Activated CD4-positive, alpha-beta T cell treated with anti-CD3 and anti-CD28 coated beads, Interleukin-2, amount 50 U/mL, for 4 hours (primary cell): ENCODE measurements around the gene PDE10A.
"Not testable (repeated sequence)": the region's sequence is repeated elsewhere in the genome, so short reads cannot be mapped to it uniquely, and the experiment has no call there.

Experiments
- DNase-seq, 2 experiments: peaks; one replicate each; pipeline ENCODE4 v3.0.0-alpha.2; 2020

PDE10A gene

DNA sequence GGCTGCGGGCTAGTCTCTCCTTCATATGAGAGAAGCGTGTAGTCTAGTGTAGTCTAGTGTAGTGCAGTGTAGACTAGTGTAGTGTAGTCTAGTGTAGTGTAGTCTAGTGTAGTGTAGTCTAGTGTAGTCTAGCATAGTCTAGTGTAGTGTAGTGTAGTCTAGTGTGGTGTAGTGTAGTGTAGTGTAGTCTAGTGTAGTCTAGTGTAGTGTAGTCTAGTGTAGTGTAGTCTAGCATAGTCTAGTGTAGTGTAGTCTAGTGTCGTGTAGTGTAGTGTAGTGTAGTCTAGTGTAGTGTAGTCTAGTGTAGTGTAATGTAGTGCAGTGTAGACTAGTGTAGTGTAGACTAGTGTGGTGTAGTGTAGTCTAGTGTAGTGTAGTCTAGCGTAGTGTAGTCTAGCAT lies 44.1 kb downstream of the PDE10A start:
- DNase-seq, result not testable (repeated sequence)

DNA sequence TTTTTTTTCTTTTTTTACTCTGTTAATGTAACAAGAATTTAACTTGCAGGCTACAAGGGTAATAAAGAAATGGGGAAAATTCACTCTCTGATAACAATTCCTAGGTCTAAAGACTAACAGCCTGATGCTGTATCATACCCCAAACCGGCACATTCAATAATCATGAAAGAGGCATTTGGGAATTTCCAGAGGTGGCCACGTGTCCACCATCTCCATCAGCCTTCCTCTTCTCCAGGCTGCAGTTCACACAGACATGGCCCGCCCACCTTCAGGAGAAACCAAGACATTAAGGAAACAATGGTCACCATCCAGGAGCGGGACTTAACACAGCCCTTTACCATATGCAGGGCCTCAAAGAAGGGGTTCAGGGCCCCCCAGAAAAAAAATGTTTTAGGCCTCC lies 44.8 kb downstream of the PDE10A start:
- DNase-seq, result no peak

DNA sequence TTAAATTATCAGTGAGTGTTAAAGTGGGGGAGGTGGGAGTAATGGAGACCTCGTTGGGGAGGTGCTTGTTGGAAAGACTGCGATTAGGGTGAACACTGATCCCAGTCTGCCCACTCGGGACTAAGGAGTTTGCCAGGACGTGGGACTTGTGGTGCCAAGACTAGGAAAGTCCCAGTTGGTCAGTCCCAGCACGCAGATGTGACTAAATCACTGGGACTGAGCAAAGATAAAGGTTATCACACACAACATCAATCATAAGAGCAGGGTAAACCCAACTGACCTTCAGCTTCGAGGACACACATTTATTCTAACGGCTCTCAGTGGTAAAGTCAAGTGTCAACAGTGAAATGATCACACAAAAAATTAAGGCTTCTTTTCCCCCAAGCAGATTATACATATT lies 45.5 kb downstream of the PDE10A start:
- DNase-seq, result no peak

DNA sequence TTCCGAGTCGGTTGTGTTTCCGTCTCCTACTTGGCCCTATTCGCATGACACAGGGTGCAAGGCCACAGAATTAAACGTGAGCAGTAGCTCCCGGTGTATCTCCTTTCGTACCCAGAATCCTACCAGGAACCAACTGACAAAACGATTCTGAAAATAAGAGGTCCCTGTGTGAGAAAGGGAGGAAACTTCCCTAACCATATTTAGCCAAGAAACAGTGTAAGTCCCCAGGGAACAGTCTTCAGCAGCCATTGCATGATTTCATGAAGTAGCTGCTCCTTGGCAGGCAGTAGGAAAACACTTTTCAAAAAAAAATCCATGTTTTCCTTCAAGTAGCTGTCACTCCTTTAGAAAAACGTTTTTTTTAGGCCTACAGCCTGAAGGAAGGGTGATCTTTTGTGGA lies 46.9 kb downstream of the PDE10A start:
- no peak for DNase-seq

DNA sequence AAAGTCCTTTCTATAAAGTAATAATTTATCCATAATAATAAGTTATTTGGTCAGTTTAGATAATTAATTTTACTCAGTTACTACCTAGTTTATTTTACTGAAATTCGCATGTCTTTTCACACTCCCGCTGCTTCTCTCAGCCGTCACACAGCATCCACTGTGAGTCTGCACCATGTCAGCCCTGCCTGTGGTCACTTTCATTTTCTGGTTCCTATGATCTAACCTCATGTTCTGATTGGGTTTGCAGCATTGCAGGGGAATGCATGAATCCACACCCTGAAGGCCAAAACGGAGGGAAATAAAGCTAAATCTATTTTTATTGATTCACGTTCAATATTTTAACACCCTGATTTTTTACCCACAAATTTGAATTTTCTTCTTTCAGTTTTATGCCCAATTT lies 47.4 kb downstream of the PDE10A start:
- no peak for DNase-seq

DNA sequence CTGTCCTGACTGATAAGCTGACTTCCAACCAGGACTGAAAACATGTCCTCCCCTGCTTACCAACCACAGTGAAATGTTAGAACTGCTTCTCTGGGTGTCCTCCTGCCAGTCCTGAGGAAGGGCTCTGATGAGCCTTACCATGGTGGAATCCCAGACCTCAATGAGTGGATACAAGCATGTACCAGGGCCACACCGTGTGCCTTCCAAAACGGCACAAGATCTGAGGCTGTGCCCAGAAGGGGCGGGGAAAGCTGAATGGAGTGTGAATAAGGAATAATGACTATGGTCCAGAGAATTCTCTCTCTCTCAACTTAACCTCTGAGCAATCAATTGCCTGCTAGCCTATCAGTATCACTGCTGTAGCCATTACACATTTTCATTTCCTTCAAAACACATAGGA lies 51.7 kb downstream of the PDE10A start:
- DNase-seq, result no peak

DNA sequence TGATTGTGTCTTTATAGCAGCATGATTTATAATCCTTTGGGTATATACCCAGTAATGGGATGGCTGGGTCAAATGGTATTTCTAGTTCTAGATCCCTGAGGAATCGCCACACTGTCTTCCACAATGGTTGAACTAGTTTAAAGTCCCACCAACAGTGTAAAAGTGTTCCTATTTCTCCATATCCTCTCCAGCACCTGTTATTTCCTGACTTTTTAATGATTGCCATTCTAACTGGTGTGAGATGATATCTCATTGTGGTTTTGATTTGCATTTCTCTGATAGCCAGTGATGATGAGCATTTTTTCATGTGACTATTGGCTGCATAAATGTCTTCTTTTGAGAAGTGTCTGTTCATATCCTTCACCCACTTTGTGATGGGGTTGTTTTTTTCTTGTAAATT lies 54.5 kb downstream of the PDE10A start:
- DNase-seq, result not testable (repeated sequence)

DNA sequence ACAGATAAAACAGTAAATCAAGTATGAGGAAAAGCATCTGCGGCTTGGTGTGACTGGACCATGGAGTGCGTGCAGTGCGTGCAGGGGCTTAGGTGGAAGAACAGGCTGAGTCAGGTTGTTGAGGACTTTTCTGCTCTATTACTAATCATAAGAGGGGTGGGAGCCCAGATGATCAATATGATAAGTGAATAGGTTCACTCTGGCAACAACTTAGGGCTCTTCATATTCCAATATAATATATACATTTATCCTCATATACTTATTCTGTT lies 56.4 kb downstream of the PDE10A start:
- no peak for DNase-seq

DNA sequence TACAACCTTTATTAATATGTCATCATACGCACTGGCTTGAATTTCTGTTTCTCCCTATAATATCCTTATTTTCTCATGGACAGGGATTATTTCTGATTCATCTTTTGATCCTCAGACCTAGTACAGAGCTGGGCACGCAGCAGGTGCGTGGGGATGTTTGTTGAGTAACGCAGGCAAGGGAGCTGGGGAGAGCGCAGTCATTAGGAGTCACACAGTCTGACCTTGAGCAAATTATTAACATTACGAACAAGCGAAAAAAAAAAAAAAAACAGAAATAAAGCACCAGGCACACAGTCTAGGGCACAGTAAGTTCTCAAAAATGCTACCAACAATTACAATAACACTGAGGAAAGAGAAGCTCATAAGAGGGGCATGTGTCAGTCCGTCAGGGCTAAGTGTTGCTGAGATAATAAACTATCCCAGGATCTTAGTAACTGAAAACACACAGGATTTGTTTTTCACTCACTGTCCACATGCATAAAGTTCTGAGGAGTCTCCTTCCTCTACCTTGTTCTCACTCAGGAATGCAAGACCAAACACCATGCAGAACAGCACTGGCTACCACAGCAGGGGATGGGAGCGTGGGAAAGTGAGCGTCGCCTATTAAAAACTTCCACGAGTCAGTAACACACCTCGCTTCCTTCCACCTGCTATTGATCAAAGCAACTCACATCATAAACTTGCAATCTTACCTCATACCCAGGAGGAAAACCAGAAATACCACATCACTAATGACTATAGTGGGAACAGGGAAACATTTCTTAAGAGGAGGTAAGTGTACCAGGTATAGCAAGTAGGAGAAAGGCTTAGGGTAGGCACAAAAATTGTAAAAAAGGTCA lies 56.9 kb downstream of the PDE10A start:
- no peak for DNase-seq

DNA sequence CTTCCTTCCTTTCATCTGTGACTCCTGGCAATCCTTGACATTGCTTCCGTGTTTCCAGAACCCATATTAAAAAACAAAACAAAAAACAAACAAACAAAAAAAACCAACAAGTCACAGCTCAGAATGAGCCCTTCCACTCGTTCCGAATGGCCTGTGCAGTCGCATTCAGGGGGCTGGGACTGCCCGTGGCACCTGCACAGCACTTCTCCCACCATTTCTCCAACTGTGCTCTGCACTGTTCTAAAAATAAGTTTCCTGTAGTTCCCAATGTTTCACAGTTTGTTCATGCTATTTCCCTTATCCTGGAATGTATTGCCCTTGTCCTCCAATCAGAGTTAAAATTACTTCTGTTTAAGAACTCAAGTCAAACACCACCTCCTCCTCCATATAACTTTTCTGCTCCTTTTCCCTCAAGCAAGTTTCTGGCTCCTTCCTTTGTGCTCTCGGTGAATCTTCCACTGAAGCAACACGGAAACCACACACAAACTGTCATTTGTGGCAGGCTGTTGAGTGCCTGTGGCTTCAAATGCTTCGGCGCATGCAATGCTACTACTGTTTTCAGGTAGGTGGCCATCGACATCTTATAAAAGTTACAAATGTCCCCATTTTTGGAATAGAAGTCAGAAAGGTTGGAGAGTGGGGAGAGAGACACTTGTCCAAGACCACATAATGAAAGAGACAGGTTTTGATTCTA lies 57.7 kb downstream of the PDE10A start:
- DNase-seq, result no peak

DNA sequence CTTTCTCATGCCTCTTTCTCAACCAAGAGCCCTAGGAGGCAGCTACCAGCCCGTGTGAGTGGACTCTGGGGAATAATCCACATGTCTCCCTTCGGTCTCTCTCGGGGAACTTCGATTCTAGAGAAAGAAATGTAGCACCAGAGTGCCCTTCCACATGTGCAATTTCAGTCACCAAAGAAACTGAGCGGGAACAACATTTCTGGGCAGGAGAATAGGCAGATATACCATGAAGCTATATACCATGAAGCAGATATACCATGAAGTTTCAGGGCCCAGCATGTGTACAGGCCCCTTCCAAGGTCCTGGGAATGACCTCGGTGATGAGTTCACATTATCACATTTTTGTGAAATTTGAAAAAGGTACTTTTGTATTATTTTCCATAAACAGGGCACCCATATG lies 60.8 kb downstream of the PDE10A start:
- DNase-seq, result no peak

DNA sequence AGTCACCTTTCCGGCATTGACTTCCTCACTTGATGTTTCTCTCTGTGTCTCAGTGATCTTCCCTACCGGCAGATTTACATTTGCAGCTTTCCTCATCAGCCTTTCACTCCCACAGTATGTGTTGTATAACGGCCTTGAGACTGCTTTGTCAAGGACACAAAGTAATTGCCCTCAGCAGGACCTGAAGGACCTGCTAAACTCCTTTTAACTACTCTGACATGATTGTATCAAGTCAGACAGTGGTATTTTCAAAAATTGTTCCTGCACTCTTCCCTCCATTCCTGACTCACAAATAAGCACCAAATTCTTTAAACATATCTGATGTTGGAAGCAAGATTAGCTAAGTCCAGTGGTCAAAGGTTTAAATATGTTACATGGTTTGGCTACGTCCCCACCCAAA lies 62.4 kb downstream of the PDE10A start:
- DNase-seq, result no peak

DNA sequence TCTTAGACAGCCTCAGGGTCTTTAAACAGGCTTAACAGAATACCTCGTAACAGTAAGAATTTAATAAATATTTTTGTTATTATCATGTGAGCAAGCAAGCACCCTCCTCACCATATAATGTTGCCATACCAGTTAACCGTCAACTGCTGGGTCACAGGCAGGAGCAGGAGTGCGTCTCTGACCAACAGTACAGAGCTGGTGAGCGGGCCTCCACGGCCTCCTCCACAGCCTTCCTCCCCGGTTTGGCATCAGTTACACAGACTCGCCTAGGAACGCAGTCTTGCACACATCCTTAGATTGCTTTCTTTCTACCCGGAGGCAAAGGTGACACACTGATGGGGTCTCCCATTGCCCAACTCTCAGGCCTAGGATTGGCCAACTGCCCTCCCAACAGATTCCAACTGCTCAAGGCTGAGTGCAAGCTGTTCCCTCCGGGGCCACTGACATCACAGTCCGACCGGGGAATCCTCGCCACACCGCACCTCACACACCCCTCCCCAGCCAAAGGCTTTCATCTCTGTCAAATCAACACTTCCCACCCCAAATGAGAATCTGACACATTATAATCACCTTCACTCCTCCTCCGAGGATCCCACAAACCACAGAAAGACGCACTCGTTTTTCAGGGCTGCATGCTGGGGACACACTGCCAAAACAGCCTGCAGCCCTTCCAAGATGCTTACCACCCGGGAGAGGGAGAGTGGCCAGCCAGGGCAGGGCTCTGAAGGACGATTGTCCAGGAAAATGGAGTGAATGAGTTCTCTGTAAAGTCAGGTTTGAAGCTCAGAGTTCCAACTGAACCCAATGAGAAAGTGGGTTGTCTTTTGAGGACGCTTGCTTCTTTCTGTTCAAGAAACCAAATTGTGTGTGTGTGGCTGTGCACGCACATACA lies 63.2 kb downstream of the PDE10A start:
- DNase-seq, result no peak

DNA sequence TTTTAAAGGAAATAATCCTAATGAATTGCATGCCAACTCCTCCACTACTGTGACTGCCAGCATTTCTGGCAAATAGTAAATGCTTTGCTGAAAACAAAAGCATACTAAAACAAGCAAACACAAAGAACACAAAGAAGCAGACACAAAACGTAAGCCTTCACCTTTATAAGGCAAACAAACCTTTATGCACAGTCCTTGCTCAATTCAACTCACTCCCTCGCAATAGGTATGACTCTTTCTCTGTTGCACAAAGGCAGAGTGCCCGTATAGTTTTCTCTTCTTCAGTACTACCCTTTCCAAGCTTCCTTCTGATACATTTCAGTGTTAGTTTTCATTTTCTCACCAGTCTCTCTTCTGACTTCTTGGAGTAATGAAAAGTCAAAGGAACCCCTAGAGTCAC lies 63.9 kb downstream of the PDE10A start:
- no peak for DNase-seq

DNA sequence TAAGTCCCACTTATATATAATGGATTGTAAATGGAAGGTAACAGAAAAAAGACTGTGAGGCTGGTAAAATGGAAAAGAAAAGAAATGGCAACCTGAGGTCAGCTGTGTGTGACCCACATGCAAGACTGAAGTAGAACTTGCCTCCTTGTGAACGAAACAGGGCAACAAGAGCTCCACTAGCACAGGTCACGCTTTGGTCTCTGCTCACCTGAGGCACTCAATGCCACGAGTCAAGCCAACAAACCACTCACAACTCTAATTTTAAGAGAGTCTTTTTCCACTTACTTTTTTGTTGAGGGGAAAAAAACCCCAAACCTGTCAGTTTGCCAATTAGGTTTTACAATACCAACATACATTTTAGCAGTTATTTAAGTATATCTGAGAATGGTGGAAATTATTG lies 65.2 kb downstream of the PDE10A start:
- DNase-seq, result no peak

DNA sequence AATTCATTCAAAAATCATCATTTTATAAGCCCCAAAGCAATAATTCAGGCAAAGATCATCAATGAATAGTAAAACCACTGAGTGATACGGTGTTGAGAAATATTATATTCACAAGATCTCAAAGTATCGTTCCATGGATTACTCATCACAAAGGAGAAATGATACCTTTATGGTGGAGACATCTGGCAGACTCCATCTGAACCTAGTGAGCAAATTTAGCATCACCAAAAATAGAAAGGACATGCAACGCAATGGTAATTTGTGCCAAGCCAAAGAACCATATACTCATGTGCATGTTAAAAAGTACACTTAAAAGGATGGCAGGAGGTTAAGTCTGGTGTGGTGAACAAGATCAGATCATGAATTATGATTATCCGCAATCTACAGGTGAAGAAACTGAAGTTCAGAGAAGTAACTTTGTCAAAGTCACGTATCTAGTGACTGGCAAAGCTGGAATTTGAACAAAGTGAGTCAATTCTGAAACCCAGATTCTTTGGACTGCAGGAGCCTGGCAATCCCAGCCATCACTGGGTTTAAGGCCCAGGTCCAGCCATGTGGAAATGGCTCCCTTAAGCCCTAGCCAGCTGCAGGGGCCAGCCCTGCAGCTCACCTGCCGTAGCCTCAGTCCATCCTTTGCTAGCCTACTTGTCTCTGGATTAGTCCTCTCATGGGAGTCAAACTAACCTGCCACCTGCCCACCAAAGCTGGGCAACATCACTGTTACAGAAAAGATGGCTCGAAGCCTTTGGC lies 68.3 kb downstream of the PDE10A start:
- DNase-seq, result no peak

DNA sequence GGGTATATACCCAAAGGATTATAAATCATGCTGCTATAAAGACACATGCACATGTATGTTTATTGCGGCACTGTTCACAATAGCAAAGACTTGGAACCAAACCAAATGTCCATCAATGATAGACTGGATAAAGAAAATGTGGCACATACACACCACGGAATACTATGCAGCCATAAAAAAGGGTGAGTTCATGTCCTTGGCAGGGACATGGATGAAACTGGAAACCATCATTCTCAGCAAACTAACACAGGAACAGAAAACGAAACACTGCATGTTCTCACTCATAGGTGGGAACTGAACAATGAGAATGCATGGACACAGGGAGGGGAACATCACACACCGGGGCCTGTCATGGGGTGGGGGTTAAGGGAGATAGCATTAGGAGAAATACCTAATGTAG lies 70.1 kb downstream of the PDE10A start:
- not testable (repeated sequence) for DNase-seq

DNA sequence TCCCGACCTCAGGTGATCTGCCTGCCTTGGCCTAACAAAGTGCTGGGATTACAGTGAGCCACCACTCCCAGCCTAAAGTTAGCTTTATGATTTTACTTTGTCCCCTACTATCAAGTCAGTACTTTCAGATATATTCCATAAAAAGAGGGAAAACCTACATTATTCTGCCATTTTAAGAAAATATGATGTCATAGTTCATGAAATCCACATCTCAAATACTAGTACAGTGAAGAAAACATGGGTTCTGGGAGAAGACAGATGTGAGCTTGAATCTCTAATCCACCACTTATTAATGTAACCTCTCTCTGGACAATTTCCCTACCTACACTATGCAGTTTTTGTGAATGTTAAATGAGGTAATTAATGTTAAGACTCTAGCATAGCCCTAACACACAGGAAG lies 74.5 kb downstream of the PDE10A start:
- no peak for DNase-seq

DNA sequence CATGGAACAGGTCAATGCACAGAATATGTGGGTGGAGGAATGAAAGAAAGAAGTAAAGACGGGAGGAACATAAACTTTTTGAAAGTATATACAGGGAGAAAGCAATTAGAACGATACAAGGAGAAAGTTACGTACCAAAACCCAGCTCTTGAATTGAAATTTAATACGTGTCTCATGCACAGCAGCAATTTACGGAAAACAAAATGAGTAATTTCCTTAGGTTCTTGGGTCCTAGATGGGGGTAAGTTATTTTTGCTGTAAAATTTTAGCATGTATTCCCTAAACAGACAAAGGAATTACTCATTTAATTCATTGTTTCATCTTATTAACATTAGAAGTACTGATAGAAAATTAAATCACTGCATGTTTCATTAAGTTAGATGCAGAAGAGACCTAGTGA lies 75.8 kb downstream of the PDE10A start:
- no peak for DNase-seq

DNA sequence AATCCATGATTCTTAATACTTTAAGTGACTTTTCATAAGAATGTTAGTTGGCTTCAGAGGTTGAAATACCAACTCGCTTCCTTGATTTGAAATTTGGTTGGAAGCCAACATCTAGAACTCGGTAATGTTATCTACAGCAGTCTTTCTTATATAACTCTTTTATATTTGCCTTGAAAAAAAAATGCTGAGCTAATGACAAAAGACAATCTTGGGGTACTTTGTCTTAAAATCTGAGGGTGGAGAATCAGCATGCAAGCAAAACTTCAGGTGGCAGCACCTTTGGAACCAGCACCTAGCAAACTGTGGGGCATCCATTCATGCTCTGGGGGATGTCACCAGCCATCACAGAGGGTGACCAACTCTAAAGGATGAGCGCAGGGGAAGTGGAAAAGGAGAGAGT lies 76.3 kb downstream of the PDE10A start:
- no peak for DNase-seq

DNA sequence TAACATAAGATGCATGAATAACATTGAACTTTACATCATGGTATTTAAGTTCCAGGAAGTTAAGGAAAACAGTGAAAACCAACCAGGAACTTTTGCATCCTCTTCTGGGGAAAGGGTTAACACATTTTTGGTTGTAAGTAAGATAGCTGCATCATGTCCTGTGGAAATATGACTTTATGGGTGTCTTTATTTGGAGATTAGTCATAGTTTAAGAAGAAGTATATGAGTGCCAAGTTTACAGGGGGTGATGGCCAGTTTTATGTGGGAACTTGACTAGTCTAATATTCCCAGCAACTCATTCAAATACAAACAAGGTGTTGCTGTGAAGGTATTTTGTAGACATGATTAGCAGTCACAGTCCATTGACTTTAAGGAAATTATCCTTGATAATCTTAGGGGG lies 78.0 kb downstream of the PDE10A start:
- DNase-seq, result no peak

DNA sequence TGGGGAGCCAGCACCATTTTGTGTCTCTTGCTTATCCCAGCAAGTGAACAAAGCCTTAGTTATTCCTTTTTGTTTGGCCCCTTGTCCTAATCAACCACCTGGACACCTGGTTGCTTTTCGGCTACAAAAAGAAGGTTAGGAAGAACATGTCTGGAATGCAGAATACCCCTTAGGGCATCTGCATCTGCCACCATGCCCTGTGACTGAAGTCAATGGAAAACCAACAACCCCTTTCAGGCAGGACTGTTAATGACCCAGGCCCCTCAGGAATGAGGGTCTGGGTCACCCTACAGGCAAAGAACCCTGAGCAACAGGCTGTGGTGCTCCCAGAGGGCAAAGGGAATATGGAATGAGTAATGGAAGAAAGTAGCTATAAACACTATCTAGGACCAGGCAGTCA lies 78.5 kb downstream of the PDE10A start:
- no peak for DNase-seq

DNA sequence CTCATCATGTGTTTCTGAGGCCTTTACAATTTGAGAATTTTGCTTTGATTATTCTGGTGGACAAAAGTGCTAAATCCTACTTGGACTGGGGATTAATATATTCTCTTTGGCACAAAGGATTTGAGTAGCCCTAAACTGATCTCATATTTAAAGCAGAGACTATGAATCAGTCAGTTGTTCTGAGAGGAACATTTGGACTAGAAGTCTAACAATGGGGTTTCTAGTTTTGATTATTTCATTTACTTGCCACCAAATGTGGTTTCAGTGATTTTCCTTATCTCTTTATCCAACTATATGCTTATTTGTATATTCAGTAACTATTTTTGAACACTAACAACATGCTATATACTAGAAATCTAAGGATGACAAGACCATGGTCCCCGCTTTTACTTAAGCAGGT lies 81.4 kb downstream of the PDE10A start:
- DNase-seq, result no peak
